ENCODE results near the gene RACGAP1.
A peak's percentile ranks its signal among the peaks of the same experiment; 100 is the strongest.

The RACGAP1 gene

DNA sequence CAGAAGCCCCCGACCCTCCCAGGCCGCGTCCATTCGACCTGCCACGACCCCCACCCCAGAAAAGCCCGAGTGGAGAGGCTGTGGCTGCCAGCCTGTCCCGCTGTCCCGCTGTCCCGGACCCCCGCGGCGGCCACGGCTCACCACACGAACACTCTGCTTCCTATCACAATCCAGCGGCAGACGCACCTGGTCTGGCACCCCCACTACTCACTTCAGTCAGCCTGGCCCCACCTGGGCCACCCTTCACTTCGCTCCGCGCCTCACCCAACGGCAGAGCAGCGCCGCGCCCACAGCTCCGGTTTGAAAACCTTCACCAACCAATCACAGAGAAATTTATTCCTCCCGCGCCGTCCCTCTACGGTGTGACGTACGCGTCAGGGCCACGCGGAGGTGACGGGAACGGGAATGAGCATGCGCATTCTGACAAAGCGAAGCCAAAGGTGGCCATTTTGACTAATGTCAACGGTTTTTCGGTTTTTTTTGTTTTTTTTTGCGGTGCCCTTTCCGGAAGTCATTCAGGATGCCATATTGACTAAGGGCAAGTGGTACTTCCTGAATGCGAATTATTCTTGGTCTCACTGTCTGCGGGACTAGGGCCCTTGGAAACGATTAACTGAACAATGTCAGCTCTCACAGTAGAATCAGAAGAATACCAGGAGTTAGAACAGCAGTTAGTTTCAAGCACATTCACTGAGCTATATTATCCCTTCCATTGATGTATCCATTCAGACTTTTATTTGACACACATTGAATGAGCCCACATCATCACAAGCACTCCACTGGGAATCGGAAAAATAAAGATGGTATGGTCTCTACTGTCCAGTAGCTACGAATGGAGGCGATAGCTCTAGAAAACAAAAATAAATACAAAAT lies at the start of gene RACGAP1:
Gene RACGAP1 (minus strand): TSS at position 308 of the 873 bp plus-strand sequence. CDS start 8,779 bp downstream, outside the sequence.
- DNase-seq = peak; percentile 99 to 100
- TF ChIP-seq POLR2A (IDR thresholded peaks at IDR 0.05; ENCODE audit: low read length) (peak; percentile 89), GATA1 (IDR thresholded peaks at IDR 0.05; ENCODE audit: low read depth, low read length) (no peak)

- DNase-seq = no peak
- TF ChIP-seq GATA1 (IDR thresholded peaks at IDR 0.05; ENCODE audit: low read depth, low read length) (no peak), POLR2A (IDR thresholded peaks at IDR 0.05; ENCODE audit: low read length) (no peak)
These were observed 48.4 kb upstream of the RACGAP1 start for GRCh38 chr12:50073712-50074111.

DNA sequence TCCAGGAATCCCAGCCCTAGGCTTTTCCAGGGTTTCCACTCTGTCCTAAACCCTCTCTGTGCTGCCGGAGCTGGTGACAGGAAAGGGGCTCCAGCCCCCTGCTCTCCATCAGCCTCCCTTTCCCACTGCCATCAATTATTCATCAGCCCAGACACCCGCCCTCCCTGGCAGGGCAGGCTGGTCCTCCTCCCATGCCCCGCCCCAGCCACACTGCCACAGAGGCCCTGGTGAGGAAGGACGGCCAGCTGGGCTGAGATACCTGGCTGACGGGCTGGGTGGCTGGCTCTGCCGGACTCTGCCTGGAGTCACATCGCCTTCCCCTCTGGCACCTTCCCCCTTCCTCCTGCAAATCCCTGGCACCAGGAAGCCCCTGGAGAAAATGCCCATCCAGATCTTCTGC lies 47.9 kb upstream of the RACGAP1 start:
- TF ChIP-seq GATA1 (IDR thresholded peaks at IDR 0.05; ENCODE audit: low read depth, low read length) (no peak), POLR2A (IDR thresholded peaks at IDR 0.05; ENCODE audit: low read length) (no peak)
- DNase-seq = no peak

DNA sequence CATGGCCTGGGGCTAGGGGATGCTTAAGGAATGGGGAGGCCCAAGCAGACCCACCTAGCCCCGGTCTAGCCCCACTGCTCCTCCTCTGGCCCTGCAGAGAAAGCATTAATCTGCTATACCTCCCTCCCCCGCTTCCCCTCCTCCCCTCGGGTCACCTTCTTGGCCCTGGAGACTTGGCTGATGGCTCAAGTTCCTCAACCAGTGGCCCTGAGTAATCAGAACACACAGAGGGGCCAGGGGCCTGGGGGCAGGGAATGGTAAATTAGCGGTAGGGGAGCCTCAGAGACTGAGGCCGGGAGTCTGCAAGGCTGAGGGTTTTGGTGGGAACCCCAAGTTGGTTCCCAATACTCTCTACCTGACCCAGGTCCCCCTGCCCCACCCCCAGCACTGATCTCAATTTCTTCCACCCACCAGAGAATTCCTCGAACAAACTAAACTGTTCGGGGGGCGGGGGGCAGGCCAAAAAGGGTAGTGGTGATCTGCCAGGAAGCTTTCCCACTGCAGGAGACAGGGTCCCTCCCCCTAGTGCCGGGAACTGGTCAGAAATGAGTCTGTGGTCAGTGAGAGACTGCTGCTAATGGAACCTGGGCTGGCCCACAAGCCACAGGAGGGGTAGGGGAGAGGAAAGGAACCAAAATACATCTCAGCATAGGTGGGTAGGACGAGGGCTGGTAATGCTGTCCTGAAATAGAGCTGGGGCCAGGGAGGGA lies 47.1 kb upstream of the RACGAP1 start:
- no peak for DNase-seq
- TF ChIP-seq GATA1 (IDR thresholded peaks at IDR 0.05; ENCODE audit: low read depth, low read length) (no peak), POLR2A (IDR thresholded peaks at IDR 0.05; ENCODE audit: low read length) (no peak)

GRCh38 chr12:50070314-50071060 lies 45.2 kb upstream of the RACGAP1 start:
- no peak for TF ChIP-seq GATA1 (IDR thresholded peaks at IDR 0.05; ENCODE audit: low read depth, low read length)
- TF ChIP-seq POLR2A (IDR thresholded peaks at IDR 0.05; ENCODE audit: low read length) = no peak
- DNase-seq = peak; percentile 74 to 90

DNA sequence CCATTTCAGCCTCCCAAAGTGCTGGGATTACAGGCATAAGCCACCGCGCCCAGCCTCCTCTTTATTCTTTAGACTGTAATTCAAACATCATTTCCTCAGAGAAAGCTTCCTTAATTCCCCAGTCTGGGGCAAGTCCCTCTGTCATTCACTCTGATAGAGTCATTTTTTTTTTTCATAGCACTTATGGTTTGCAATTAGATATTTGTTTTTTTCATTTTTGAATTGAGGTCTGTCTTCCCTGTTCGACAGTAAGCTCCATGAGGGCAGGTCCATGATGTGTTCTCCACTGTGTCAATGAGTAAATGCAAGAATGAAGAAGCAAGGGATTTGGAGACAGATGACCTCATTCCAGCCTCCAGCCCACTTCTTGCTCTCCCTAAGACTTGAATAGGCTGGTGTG lies 44.2 kb upstream of the RACGAP1 start:
- no peak for TF ChIP-seq POLR2A (IDR thresholded peaks at IDR 0.05; ENCODE audit: low read length)
- no peak for DNase-seq

DNA sequence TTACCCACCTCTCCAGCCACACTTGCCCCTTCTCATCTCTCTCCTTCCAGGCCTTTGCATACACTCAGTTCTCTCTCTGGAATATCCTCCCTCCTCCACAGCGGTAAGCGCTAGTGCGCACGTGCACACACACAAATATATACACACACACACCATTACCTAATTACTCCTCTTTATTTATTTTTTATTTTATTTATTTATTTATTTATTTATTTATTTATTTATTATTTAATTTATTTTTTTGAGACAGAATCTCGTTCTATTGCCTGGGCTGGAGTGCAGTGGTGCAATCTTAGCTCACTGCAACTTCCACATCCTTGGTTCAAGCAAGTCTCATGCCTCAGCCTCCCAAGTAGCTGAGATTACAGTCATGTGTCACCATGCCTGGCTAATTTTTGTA lies 43.8 kb upstream of the RACGAP1 start:
- TF ChIP-seq POLR2A (IDR thresholded peaks at IDR 0.05; ENCODE audit: low read length) = no peak
- no peak for TF ChIP-seq GATA1 (IDR thresholded peaks at IDR 0.05; ENCODE audit: low read depth, low read length)
- DNase-seq = no peak

- TF ChIP-seq POLR2A (IDR thresholded peaks at IDR 0.05; ENCODE audit: low read length) (no peak), GATA1 (IDR thresholded peaks at IDR 0.05; ENCODE audit: low read depth, low read length) (no peak)
- no peak for DNase-seq
These were observed 41.1 kb upstream of the RACGAP1 start for GRCh38 chr12:50066402-50066801.

DNA sequence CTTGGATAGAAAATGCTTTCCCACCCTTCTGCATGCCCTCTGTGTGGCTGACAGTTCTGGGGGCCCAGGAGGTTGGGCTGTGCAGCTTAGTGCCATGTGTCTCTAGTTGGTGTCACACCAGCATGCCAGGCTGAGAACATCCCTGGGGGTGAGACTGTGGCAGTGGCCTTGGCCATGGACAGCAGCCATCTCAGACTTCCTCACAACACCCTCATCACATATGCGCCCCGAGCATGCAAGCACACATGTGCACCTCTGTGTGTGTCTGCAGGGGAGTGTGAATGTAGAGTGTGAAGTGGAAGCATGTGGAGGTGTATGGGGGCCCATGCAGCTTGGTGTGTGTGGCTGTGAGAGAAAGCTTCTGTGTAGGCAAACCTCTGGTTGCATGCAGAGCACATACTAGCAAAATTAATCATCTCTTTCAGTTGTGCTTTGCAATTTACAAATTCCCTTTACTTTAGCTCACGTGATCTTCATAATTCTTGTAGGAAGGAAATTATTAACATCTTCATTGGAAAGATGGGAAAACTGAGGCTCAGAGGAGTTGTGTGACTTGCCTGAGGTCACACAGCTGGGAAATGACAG lies 40.5 kb upstream of the RACGAP1 start:
- DNase-seq = no peak
- TF ChIP-seq GATA1 (IDR thresholded peaks at IDR 0.05; ENCODE audit: low read depth, low read length) = no peak
- TF ChIP-seq POLR2A (IDR thresholded peaks at IDR 0.05; ENCODE audit: low read length) = no peak

- DNase-seq = peak in 1 of 2 experiments; percentile 25
These were observed 37.6 kb upstream of the RACGAP1 start for GRCh38 chr12:50062728-50063460.

GRCh38 chr12:50061946-50062686 lies 36.8 kb upstream of the RACGAP1 start:
- no peak for DNase-seq
- TF ChIP-seq POLR2A (IDR thresholded peaks at IDR 0.05; ENCODE audit: low read length) = no peak
- no peak for TF ChIP-seq GATA1 (IDR thresholded peaks at IDR 0.05; ENCODE audit: low read depth, low read length)

More at GRCh38 chr12:50062728-50063460, 37.6 kb upstream of the RACGAP1 start:
- no peak for TF ChIP-seq POLR2A (IDR thresholded peaks at IDR 0.05; ENCODE audit: low read length)

GRCh38 chr12:50061171-50061570 lies 35.9 kb upstream of the RACGAP1 start:
- TF ChIP-seq GATA1 (IDR thresholded peaks at IDR 0.05; ENCODE audit: low read depth, low read length) = no peak
- TF ChIP-seq POLR2A (IDR thresholded peaks at IDR 0.05; ENCODE audit: low read length) = no peak
- DNase-seq = no peak

DNA sequence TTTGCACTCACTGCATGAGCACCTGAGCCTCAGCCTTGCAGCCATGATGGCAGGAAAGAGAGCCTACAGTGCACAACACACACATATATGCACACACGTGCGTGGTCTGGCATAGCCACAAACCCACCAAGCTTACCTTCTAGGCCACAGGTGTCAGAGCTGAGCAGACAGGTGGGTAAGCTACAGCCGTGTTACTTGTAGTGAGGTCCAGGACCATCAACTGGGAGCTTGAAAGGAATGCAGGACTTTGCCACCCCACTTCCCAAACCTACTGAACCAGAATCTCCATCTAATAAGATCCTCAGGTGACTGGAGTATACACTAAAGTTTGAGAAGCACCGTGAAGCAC lies 34.8 kb upstream of the RACGAP1 start:
- no peak for TF ChIP-seq POLR2A (IDR thresholded peaks at IDR 0.05; ENCODE audit: low read length)
- no peak for TF ChIP-seq GATA1 (IDR thresholded peaks at IDR 0.05; ENCODE audit: low read depth, low read length)
- no peak for DNase-seq
